Progenitor cell of endocrine pancreas (in vitro differentiated cells): ENCODE data around the gene SLC7A6OS. TPM values are rescaled to one million over a fixed set of nuclear protein-coding genes. Genes with fewer than 3 reads are reported as not detected.
"Not testable (repeated sequence)": the region's sequence is repeated elsewhere in the genome, so short reads cannot be mapped to it uniquely, and the experiment has no call there.

ENCODE experiments used
- DNase-seq: peaks from one replicate; pipeline ENCODE4 v3.0.0; 2021; ENCODE audit warnings: low spot score; ENCODE audit not compliant: unreplicated experiment
- H3K27ac Mint-ChIP-seq: 2 replicates; pipeline ENCODE4 v1.8.0; 2021; ENCODE audit warnings: mild to moderate bottlenecking, moderate library complexity, mixed read lengths
- H3K27me3 Mint-ChIP-seq: 2 replicates; pipeline ENCODE4 v1.8.0; 2021; ENCODE audit warnings: mixed read lengths
- H3K36me3 Mint-ChIP-seq: 2 replicates; pipeline ENCODE4 v1.8.0; 2022; ENCODE audit warnings: mixed read lengths; ENCODE audit not compliant: insufficient read depth
- H3K4me1 Mint-ChIP-seq: 2 replicates; pipeline ENCODE4 v1.8.0; 2021; ENCODE audit warnings: low read depth, mixed read lengths
- H3K4me3 Mint-ChIP-seq: 2 replicates; pipeline ENCODE4 v1.8.0; 2021; ENCODE audit warnings: low read depth, mild to moderate bottlenecking, moderate library complexity, mixed read lengths
- H3K9me3 Mint-ChIP-seq: 2 replicates; pipeline ENCODE4 v1.8.0; 2021; ENCODE audit warnings: low read depth, mixed read lengths
- CTCF ChIP-seq: fragments of 200-600 bp; sonication (generic); IDR thresholded peaks from one replicate; pipeline ENCODE4 v1.5.0; 2021; ENCODE audit warnings: antibody characterized with exemption, mild to moderate bottlenecking; ENCODE audit not compliant: unreplicated experiment
- total RNA-seq: library from RNA; stranded (reverse); gene quantifications from 2 replicates; pipeline ENCODE4 v1.2.1, GENCODE V29; 2021

The SLC7A6OS gene
- total RNA-seq, 1 donor from 2014 or later, result 23.9 TPM

DNA sequence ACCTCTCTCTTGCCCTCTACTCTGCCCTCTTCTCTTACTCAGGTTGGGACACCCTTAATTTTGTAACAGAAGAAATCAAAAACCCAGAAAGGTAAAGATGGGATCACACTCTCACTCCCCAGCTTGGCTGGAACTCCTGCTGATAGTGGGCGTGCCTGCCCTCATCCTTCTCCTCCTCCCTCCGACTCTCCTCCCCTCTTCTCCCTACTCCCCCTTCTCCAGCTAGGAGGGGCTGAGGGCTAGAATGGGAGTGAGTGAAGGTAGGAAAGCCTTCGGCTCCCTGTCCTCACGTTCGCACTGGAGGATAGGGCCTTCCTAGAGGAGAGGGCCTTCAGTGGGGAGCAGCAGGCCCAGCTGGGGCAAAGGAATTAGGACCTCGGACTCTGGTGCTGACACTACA is 20.3 kb downstream of the SLC7A6OS start:
- no peak for TF ChIP-seq CTCF
- Mint-ChIP-seq H3K4me3 (no peak overlapping the region), H3K36me3 (peaks cover 4% of the 10 kb centered on the region), H3K4me1 (no peaks in the 10 kb centered on the region), H3K9me3 (no peaks in the 10 kb centered on the region), H3K27me3 (no peaks in the 10 kb centered on the region), H3K27ac (no peak overlapping the region)
- DNase-seq, result no peak

DNA sequence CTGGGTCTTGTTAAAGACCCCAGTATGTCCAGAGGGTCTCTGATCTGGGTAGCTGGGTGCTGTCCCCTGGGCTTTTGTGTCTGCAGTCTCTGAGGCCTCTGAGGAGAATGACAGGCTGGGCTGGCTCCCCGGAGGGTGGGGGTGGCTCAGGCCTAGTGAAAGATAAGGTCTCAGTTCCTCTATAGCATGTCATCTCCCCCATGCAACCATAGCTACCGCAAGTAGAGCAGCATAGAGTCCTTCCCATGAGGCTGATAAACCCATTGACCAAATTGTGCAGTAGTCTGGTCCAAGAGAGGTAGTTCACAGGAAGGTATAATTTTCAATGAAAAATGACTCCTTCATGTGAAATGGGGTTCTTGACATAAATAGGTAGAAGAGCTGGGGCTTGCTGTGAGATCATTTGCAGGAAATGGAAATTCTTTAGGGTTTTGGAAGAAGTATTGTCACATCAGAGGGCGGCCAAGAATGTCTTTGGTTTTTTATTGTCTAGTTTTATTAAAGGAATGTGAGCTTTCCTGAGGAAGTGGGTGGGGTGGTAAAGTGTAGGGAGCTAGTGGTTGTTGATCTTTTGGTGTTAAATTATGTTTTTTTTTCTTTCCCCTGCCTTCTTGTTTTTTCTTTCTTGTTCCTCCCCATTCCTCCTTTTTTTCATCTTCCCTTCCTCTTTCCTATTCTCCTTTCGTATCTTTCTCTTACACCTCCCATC is 21.0 kb downstream of the SLC7A6OS start:
- no peaks in the 10 kb centered on the region for H3K9me3 Mint-ChIP-seq
- peaks cover 4% of the 10 kb centered on the region for H3K36me3 Mint-ChIP-seq
- no peaks in the 10 kb centered on the region for H3K27me3 Mint-ChIP-seq
- DNase-seq, result no peak
- H3K4me1 Mint-ChIP-seq, result peaks cover 2% of the 10 kb centered on the region
- TF ChIP-seq CTCF, result no peak
- H3K27ac Mint-ChIP-seq, result no peak overlapping the region
- H3K4me3 Mint-ChIP-seq, result no peak overlapping the region

- no peak overlapping the region for H3K4me3 Mint-ChIP-seq
- peaks cover 3% of the 10 kb centered on the region for H3K36me3 Mint-ChIP-seq
These were observed 21.5 kb downstream of the SLC7A6OS start for GRCh38 chr16:68289202-68289601.

GRCh38 chr16:68288796-68289195 is 21.9 kb downstream of the SLC7A6OS start:
- not testable (repeated sequence) for H3K4me1 Mint-ChIP-seq, H3K27ac Mint-ChIP-seq, H3K27me3 Mint-ChIP-seq, DNase-seq, H3K4me3 Mint-ChIP-seq, H3K9me3 Mint-ChIP-seq, H3K36me3 Mint-ChIP-seq

More at GRCh38 chr16:68289202-68289601, 21.5 kb downstream of the SLC7A6OS start:
- peaks cover 2% of the 10 kb centered on the region for H3K4me1 Mint-ChIP-seq
- H3K27ac Mint-ChIP-seq, result no peak overlapping the region
- DNase-seq, result no peak
- H3K9me3 Mint-ChIP-seq, result no peaks in the 10 kb centered on the region
- TF ChIP-seq CTCF, result no peak
- H3K27me3 Mint-ChIP-seq, result no peaks in the 10 kb centered on the region

DNA sequence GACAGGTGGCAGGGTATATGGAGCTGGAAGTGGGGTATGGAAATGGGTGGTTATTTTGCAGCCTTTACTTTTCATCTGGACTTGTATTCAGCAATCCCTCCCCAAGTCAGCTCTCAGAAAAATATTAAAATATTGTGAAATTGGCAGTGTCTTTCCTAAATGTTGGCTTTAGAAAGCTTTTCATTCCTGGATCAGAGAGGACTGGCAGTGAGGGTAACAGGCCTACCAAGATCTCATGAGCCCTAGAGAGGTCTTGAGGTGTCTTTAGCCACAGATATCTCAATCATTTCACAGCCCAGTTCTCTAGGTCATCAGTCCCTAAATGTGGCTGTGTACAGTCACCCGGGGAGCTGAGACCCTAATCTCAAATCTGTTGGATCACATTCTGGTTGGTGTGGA is 22.5 kb downstream of the SLC7A6OS start:
- H3K27me3 Mint-ChIP-seq, result no peaks in the 10 kb centered on the region
- H3K4me1 Mint-ChIP-seq, result peaks cover 2% of the 10 kb centered on the region
- peaks cover 2% of the 10 kb centered on the region for H3K36me3 Mint-ChIP-seq
- H3K27ac Mint-ChIP-seq, result no peak overlapping the region
- DNase-seq, result no peak
- H3K9me3 Mint-ChIP-seq, result no peaks in the 10 kb centered on the region
- no peak overlapping the region for H3K4me3 Mint-ChIP-seq
- TF ChIP-seq CTCF, result no peak
